T-cell (primary cell): ENCODE measurements around the gene EPHA8. TPM values are rescaled to one million over a fixed set of nuclear protein-coding genes. Genes with fewer than 3 reads are reported as not detected.

ENCODE experiments used
- ATAC-seq, 4 experiments: fragments of 200-7000 bp in 3 of 4; fragments of 150-1000 bp in 1 of 4; cut with Tn5 transposase; replicated peaks in 1 of 4; 1 replicate in 3 of 4; 2 replicates in 1 of 4; pipeline ENCODE4 v1.10.0; 2021; ENCODE audit warnings: moderate library complexity in 3 of 4, mild to moderate bottlenecking in 2 of 4, moderate number of reproducible peaks in 1 of 4
- CTCF ChIA-PET, 2 donors: fragments of 300-600 bp; sonication (Branson Sonifier 250); formaldehyde crosslinking; loops; one replicate each; lab custom pipeline; 2022; ENCODE audit warnings: antibody characterized with exemption in 2 of 2; lab: Charles Lee
- POLR2A ChIA-PET, 2 donors: fragments of 300-600 bp; sonication (Branson Sonifier 250); formaldehyde crosslinking; loops; one replicate each; lab custom pipeline; 2022; ENCODE audit warnings: antibody characterized with exemption in 2 of 2; lab: Charles Lee
- DNase-seq, 35 experiments: peaks; one replicate each; pipeline versions ENCODE4 v3.0.0 to v3.0.0-alpha.2; 2013 to 2023
- H3K27ac ChIP-seq: one replicate; pipeline ENCODE4 v1.5.1; 2013; ENCODE audit warnings: low read length
- H3K27me3 ChIP-seq, 2 experiments: replicated peaks in 1 of 2; 1 replicate in 1 of 2; 2 replicates in 1 of 2; pipeline versions ENCODE4 v1.6.1 to v1.7.0; 2013; ENCODE audit warnings: low read length in 1 of 2, mixed read lengths in 1 of 2; ENCODE audit not compliant: control insufficient read depth in 2 of 2, insufficient read depth in 2 of 2; ENCODE audit errors: extremely low read depth in 1 of 2
- H3K36me3 ChIP-seq, 2 donors: 1 replicate in 1 of 2; 2 replicates in 1 of 2; pipeline versions ENCODE4 v1.6.1 to v1.7.0; 2013; ENCODE audit warnings: low read length in 1 of 2; ENCODE audit not compliant: control insufficient read depth in 2 of 2, insufficient read depth in 1 of 2; ENCODE audit errors: extremely low read depth in 1 of 2
- H3K4me1 ChIP-seq, 2 experiments: 1 replicate in 1 of 2; 2 replicates in 1 of 2; pipeline versions ENCODE4 v1.6.1 to v1.7.0; 2013; ENCODE audit warnings: low read length in 2 of 2, mixed read lengths in 1 of 2; ENCODE audit not compliant: insufficient read depth in 2 of 2, control insufficient read depth in 1 of 2; ENCODE audit errors: extremely low read depth in 1 of 2
- H3K4me3 ChIP-seq, 2 donors: 1 replicate in 1 of 2; 2 replicates in 1 of 2; pipeline versions ENCODE4 v1.5.1 to v1.7.0; 2013; ENCODE audit warnings: mild to moderate bottlenecking in 2 of 2, low read length in 1 of 2, moderate library complexity in 1 of 2; ENCODE audit not compliant: control insufficient read depth in 1 of 2; ENCODE audit errors: extremely low read depth in 1 of 2
- H3K9me3 ChIP-seq: 2 replicates; pipeline ENCODE4 v1.7.0; 2013
- H3K27ac Mint-ChIP-seq, 2 donors: one replicate each; pipeline ENCODE4 v1.8.0; 2020 to 2021; ENCODE audit warnings: mild to moderate bottlenecking in 2 of 2, mixed read lengths in 2 of 2
- H3K27me3 Mint-ChIP-seq, 2 donors: one replicate each; pipeline ENCODE4 v1.8.0; 2021 to 2022; ENCODE audit warnings: mixed read lengths in 2 of 2
- H3K36me3 Mint-ChIP-seq: one replicate; pipeline ENCODE4 v1.8.0; 2021; ENCODE audit warnings: mixed read lengths
- H3K4me1 Mint-ChIP-seq, 3 donors: one replicate each; pipeline ENCODE4 v1.8.0; 2020 to 2022; ENCODE audit warnings: mixed read lengths in 3 of 3, mild to moderate bottlenecking in 1 of 3
- H3K4me3 Mint-ChIP-seq, 3 donors: one replicate each; pipeline ENCODE4 v1.8.0; 2020 to 2022; ENCODE audit warnings: mild to moderate bottlenecking in 3 of 3, mixed read lengths in 3 of 3, moderate library complexity in 3 of 3
- H3K9me3 Mint-ChIP-seq, 3 donors: one replicate each; pipeline ENCODE4 v1.8.0; 2020 to 2022; ENCODE audit warnings: mixed read lengths in 3 of 3
- WGBS: methylation state at CpG from one replicate; pipeline ENCODE4 v1.1.5; 2013; ENCODE audit warnings: missing lambda C conversion rate; ENCODE audit not compliant: insufficient coverage; 5-methylcytosine and 5-hydroxymethylcytosine counted together
- total RNA-seq, 35 experiments: library from RNA in 6 of 35; stranded (reverse) in 6 of 35; fragments of 120-200 nt in 1 of 35; gene quantifications; one replicate each; pipeline versions ENCODE4 v1.2.1 to v1.2.4 and lab custom pipeline; 2013 to 2026

EPHA8 gene
- total RNA-seq, 5 donors from 2014 or later (not counting 1 experiment from before 2014, with no cell fraction given), result 0.09 to 0.15 TPM; not detected in 3

DNA sequence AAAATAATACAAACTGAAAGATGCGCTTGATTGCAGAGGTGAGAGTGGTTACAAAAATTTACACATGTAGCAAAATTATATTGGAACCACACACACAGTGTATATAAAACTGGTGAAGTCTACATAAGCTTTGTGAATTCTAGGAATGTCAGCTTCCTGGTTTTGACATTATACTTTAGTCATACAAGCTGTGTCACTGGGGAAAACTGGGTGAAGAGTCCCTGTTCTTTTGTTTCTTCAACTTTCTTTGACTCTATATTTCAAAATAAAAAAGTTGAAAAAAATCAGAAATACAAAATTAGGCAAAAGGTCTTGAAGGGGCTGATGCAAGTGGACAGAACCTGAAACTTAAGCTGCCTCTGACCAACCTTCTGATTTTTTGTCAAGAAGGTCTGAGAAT, 83.1 kb downstream of the EPHA8 start:
- H3K27me3 Mint-ChIP-seq, result peaks cover 18 to 27% of the 10 kb centered on the region in 2 donors
- no peak overlapping the region for H3K4me3 ChIP-seq
- ChIA-PET CTCF (interaction anchor here (0.5 to 0.6 kb wide), 2 partner anchors 324 to 963 kb away, joined by 3 to 4 read pairs; no protein-coding TSS in a partner anchor), POLR2A (no interaction called here)
- no peak overlapping the region for H3K27ac Mint-ChIP-seq
- no CpG with 5 or more reads among the region's 1 CpG for WGBS
- no peaks in the 10 kb centered on the region for H3K4me1 Mint-ChIP-seq
- H3K27ac ChIP-seq, result no peak overlapping the region
- H3K36me3 ChIP-seq, result no peaks in the 10 kb centered on the region
- H3K9me3 ChIP-seq, result no peaks in the 10 kb centered on the region
- H3K36me3 Mint-ChIP-seq, result no peaks in the 10 kb centered on the region
- H3K4me3 Mint-ChIP-seq, result no peak overlapping the region
- no peaks in the 10 kb centered on the region for H3K9me3 Mint-ChIP-seq
- no peak for DNase-seq
- H3K4me1 ChIP-seq, result peaks cover 0 to 6% of the 10 kb centered on the region in 2 experiments
- no peak for ATAC-seq
- H3K27me3 ChIP-seq, result peaks cover 0 to 44% of the 10 kb centered on the region in 2 experiments

DNA sequence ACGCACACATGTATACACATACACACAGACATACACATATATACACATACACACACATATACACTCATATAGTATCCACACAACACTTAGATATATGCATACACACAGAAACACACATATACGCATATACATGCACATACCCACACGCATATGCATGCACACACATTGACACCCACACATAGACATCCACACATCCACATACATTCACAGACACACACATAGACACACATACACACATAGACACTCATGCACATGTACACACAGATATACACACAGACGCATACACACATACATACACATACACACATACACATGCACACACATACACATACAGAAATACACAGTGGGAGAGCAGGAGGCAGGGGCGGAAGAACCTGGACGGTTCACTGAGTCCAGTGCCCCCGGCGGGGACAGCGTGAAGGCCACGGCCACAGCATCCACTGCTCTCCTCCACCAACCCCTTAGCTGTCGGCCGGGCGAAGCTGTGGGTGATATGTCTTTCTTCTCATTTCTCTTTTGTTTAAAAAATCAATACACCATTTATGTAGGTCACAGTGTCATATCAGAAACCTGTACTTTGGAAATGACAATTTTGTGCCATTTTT, 86.9 kb downstream of the EPHA8 start:
- Histone ChIP-seq H3K27me3 (peaks cover 0 to 34% of the 10 kb centered on the region in 2 experiments), H3K9me3 (no peaks in the 10 kb centered on the region), H3K4me1 (no peaks in the 10 kb centered on the region), H3K4me3 (no peak overlapping the region), H3K27ac (no peak overlapping the region), H3K36me3 (no peaks in the 10 kb centered on the region)
- POLR2A ChIA-PET, result no interaction called here
- WGBS, result 93% methylated on average over 4 of the region's 13 CpGs
- ATAC-seq, result no peak
- H3K9me3 Mint-ChIP-seq, result no peaks in the 10 kb centered on the region
- H3K4me3 Mint-ChIP-seq, result no peak overlapping the region
- no peak for DNase-seq
- CTCF ChIA-PET, result no interaction called here
- H3K4me1 Mint-ChIP-seq, result no peaks in the 10 kb centered on the region
- H3K27me3 Mint-ChIP-seq, result peaks cover 13 to 16% of the 10 kb centered on the region in 2 donors
- no peak overlapping the region for H3K27ac Mint-ChIP-seq
- no peaks in the 10 kb centered on the region for H3K36me3 Mint-ChIP-seq

DNA sequence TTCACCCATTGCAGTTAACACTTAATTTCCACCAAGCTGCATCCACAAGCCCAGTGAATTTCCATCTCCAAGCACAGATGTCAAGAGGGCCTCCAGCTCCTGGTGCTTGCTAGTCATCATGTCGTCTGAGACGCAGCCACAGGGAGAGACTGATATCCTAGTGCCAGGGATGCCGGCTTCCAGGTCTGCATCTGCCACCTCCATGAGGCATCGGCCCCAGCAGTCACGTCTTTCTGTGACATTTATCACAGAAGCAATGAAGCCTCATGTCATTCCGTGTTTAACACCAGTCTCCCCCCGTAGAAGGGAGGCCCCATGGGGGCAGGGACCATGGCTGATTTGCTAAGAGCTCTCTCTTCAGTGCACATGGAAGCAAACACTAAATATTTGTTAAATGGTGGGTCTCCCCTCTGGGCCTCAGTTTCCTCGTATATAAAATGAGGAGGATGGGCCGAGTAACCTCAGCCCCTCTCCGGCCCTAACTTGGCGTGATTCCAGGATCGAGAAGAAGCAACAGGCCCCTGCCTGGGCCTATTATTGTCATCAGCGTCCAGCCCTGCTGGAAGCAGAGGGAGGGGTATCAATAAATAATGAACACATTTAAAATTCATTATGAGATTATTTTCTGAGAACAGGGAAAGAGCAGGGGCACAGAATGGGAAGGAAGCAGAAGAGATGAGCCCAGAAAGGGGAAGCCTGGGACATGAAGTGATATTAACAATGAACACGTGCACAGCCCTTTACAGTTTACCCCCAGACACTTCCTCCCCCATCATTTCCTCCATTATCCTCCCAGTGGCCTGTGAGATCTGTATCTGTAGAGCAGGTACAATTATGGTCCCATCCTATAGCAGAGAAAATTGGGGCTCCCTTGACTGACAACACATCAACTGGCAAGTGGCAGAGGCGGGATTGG, 88.9 kb downstream of the EPHA8 start:
- ATAC-seq (no peak), DNase-seq (no peak)
- Mint-ChIP-seq H3K36me3 (no peaks in the 10 kb centered on the region), H3K27ac (no peak overlapping the region), H3K27me3 (peaks cover 10 to 22% of the 10 kb centered on the region in 2 donors), H3K4me3 (no peak overlapping the region), H3K9me3 (no peaks in the 10 kb centered on the region), H3K4me1 (no peaks in the 10 kb centered on the region)
- Histone ChIP-seq H3K9me3 (no peaks in the 10 kb centered on the region), H3K27ac (no peak overlapping the region), H3K36me3 (no peaks in the 10 kb centered on the region), H3K27me3 (peaks cover 0 to 32% of the 10 kb centered on the region in 2 experiments), H3K4me1 (no peaks in the 10 kb centered on the region), H3K4me3 (no peak overlapping the region)
- CTCF ChIA-PET, result no interaction called here
- POLR2A ChIA-PET, result no interaction called here
- WGBS, result 82% methylated on average over 10 of the region's 15 CpGs

DNA sequence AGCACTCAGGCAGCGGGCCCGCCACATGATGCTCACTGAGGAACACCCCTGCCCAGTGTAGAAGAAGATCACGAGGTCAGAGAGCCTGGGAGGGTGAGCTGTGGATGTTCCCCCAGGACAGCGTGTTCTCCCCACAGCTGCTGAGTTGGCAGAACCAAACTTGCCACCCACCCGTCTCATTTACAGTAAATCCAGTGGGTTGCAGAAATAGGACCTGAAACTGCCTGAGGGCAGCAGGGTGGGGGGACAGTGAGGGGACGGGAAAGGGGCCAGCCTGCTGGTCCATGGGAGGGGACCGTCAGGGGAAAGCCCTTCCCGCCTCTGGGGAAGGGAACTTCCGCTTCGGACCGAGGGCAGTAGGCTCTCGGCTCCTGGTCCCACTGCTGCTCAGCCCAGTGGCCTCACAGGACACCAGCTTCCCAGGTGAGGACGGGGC, 89.6 kb downstream of the EPHA8 start, which contains the start of gene C1QB:
Gene C1QB, plus strand, starts transcription at position 356 of the 436 bp plus-strand sequence. CDS start 6,227 bp downstream, outside the sequence.
- ATAC-seq (no peak), DNase-seq (no peak)
- no peaks in the 10 kb centered on the region for H3K9me3 Mint-ChIP-seq
- H3K36me3 Mint-ChIP-seq, result no peaks in the 10 kb centered on the region
- no peak within 1 kb of the TSS for H3K4me3 Mint-ChIP-seq
- ChIA-PET POLR2A (no interaction called here), CTCF (no interaction called here)
- Histone ChIP-seq H3K4me3 (no peak within 1 kb of the TSS), H3K27ac (no peak within 1 kb of the TSS), H3K36me3 (no peaks in the 10 kb centered on the region), H3K4me1 (no peaks in the 10 kb centered on the region), H3K27me3 (peaks cover 0 to 31% of the 10 kb centered on the region in 2 experiments), H3K9me3 (no peaks in the 10 kb centered on the region)
- no peak within 1 kb of the TSS for H3K27ac Mint-ChIP-seq
- H3K27me3 Mint-ChIP-seq, result peaks cover 12 to 24% of the 10 kb centered on the region in 2 donors
- H3K4me1 Mint-ChIP-seq, result no peaks in the 10 kb centered on the region
- WGBS, result 71% methylated on average over 9 of the region's 13 CpGs

Other genes starting within 250 kb of the EPHA8 start
- gene ZBTB40, start 111.6 kb upstream of the EPHA8 start, total RNA-seq, result 10 to 100 TPM; 42.6 to 62.9 (median 54.1) TPM
- gene C1QA, start 73.1 kb downstream of the EPHA8 start, total RNA-seq, result 1 to 10 TPM in 2 of 5 donors, under 1 TPM in 2, not detected in 1; 0.33 to 1.3 (median 0.93) TPM
- gene C1QC, start 80.1 kb downstream of the EPHA8 start, total RNA-seq, result 1 to 10 TPM in 1 of 5 donors, under 1 TPM in 2, not detected in 2; 0.62 to 1.9 (median 0.96) TPM
- gene C1QB, start 89.7 kb downstream of the EPHA8 start, total RNA-seq, result 1 to 10 TPM in 3 of 5 donors, not detected in 2; 1.1 to 1.3 (median 1.2) TPM
- gene EPHB2, start 147.3 kb downstream of the EPHA8 start, total RNA-seq, result under 1 TPM in 3 of 5 donors, not detected in 2; 0.06 to 0.20 (median 0.12) TPM